HepG2 (cell line): ENCODE data around the gene RGS19. TPM values are rescaled to one million over a fixed set of nuclear protein-coding genes. Genes with fewer than 3 reads are reported as not detected.

Experiments
- AKAP8 ChIP-seq: sonication (generic); formaldehyde crosslinking; IDR thresholded peaks from 2 replicates; pipeline ENCODE4 v1.5.1; 2020; ENCODE audit warnings: mild to moderate bottlenecking, missing genetic modification reagents
- CBX1 ChIP-seq: IDR thresholded peaks from one replicate; pipeline ENCODE4 v1.6.1; 2016; ENCODE audit warnings: antibody characterized with exemption, low read depth
- CCAR2 ChIP-seq: fragments of 200-400 bp; formaldehyde crosslinking; optimal IDR thresholded peaks from 2 replicates; pipeline ENCODE3; 2018; ENCODE audit warnings: low read depth, mild to moderate bottlenecking, low read length, moderate library complexity
- CENPT ChIP-seq: sonication (generic); formaldehyde crosslinking; IDR thresholded peaks from 2 replicates; pipeline ENCODE4 v1.8.0; 2022; ENCODE audit warnings: low read depth, mild to moderate bottlenecking, moderate library complexity, missing genetic modification reagents
- LRRFIP1 ChIP-seq: sonication (generic); formaldehyde crosslinking; conservative IDR thresholded peaks from 2 replicates; pipeline ENCODE4 v1.4.0; 2020; ENCODE audit warnings: missing genetic modification reagents
- MTF1 ChIP-seq: sonication (generic); formaldehyde crosslinking; IDR thresholded peaks from 2 replicates; pipeline ENCODE4 v1.5.0; 2020; ENCODE audit warnings: missing genetic modification reagents
- MZF1 ChIP-seq: sonication (generic); formaldehyde crosslinking; IDR thresholded peaks from 2 replicates; pipeline ENCODE4 v1.8.1; 2023; ENCODE audit warnings: mild to moderate bottlenecking, missing genetic modification reagents, borderline replicate concordance
- NONO ChIP-seq, 2 experiments: fragments of 450-650 bp in 1 of 2; sonication (generic) in 1 of 2; formaldehyde crosslinking in 1 of 2; IDR thresholded peaks in 1 of 2; conservative IDR thresholded peaks in 1 of 2; 2 replicates each; pipeline versions ENCODE4 v1.6.1 to v1.8.0; 2017 to 2022; ENCODE audit warnings: mild to moderate bottlenecking in 1 of 2, missing genetic modification reagents in 1 of 2, moderate library complexity in 1 of 2
- PATZ1 ChIP-seq: sonication (generic); formaldehyde crosslinking; IDR thresholded peaks from 2 replicates; pipeline ENCODE4 v1.4.0; 2020; ENCODE audit warnings: missing genetic modification reagents
- PHF21A ChIP-seq: sonication (generic); formaldehyde crosslinking; IDR thresholded peaks from 2 replicates; pipeline ENCODE4 v1.5.0; 2020; ENCODE audit warnings: mild to moderate bottlenecking, missing genetic modification reagents
- POGZ ChIP-seq: sonication (generic); formaldehyde crosslinking; IDR thresholded peaks from 2 replicates; pipeline ENCODE4 v1.4.0; 2020; ENCODE audit warnings: mild to moderate bottlenecking, missing genetic modification reagents
- SIN3B ChIP-seq: fragments of 150-350 bp; IDR thresholded peaks from 2 replicates; pipeline ENCODE4 v1.6.1; 2014; ENCODE audit warnings: low read length
- STAT5B ChIP-seq: sonication (generic); formaldehyde crosslinking; IDR thresholded peaks from 2 replicates; pipeline ENCODE4 v1.4.0; 2020; ENCODE audit warnings: missing genetic modification reagents
- ZBTB3 ChIP-seq: sonication (generic); formaldehyde crosslinking; IDR thresholded peaks from 2 replicates; pipeline ENCODE4 v1.4.0; 2020; ENCODE audit warnings: low read depth, mild to moderate bottlenecking, moderate library complexity, missing genetic modification reagents, borderline replicate concordance
- ZFP36L2 ChIP-seq: sonication (generic); formaldehyde crosslinking; IDR thresholded peaks from 2 replicates; pipeline ENCODE4 v1.4.0; 2020; ENCODE audit warnings: missing genetic modification reagents
- ZFP90 ChIP-seq: sonication (generic); formaldehyde crosslinking; IDR thresholded peaks from 2 replicates; pipeline ENCODE4 v1.8.0; 2022; ENCODE audit warnings: missing genetic modification reagents, mild to moderate bottlenecking, inconsistent platforms, borderline replicate concordance
- ZFX ChIP-seq: sonication (generic); formaldehyde crosslinking; IDR thresholded peaks from 2 replicates; pipeline ENCODE4 v1.4.0; 2020; ENCODE audit warnings: mild to moderate bottlenecking, low read depth, missing genetic modification reagents, moderate library complexity
- ZNF281 ChIP-seq: sonication (generic); formaldehyde crosslinking; IDR thresholded peaks from 2 replicates; pipeline ENCODE4 v1.4.0; 2020; ENCODE audit warnings: missing genetic modification reagents, borderline replicate concordance
- ZNF441 ChIP-seq: sonication (generic); formaldehyde crosslinking; IDR thresholded peaks from 2 replicates; pipeline ENCODE4 v1.7.0; 2021; ENCODE audit warnings: missing genetic modification reagents, borderline replicate concordance
- ZNF605 ChIP-seq: sonication (generic); formaldehyde crosslinking; IDR thresholded peaks from 2 replicates; pipeline ENCODE4 v1.8.0; 2022; ENCODE audit warnings: mild to moderate bottlenecking, missing genetic modification reagents
- ZNF678 ChIP-seq: sonication (generic); formaldehyde crosslinking; IDR thresholded peaks from 2 replicates; pipeline ENCODE4 v1.4.0; 2020; ENCODE audit warnings: mild to moderate bottlenecking, missing genetic modification reagents
- ZNF766 ChIP-seq: sonication (generic); formaldehyde crosslinking; IDR thresholded peaks from 2 replicates; pipeline ENCODE4 v1.5.0; 2020; ENCODE audit warnings: missing genetic modification reagents, borderline replicate concordance
- polyA plus RNA-seq, 8 experiments: library from polyadenylated mRNA; depleted of rRNA in 3 of 8; stranded (reverse) in 7 of 8; unstranded in 1 of 8; fragments of >200 nt; fragmentation: Illumina TruSeq in 4 of 8; extraction: Trizol in 4 of 8; gene quantifications; 2 replicates each; pipeline versions ENCODE4 v1.2.1 to v1.2.3, GENCODE V29; 2011 to 2016; ENCODE audit warnings: low read depth in 4 of 8, missing spikeins in 1 of 8, mixed read lengths in 1 of 8; ENCODE audit not compliant: insufficient read depth in 1 of 8
- total RNA-seq, 5 experiments: library from RNA; depleted of rRNA; stranded (reverse); fragments of >200 nt; fragmentation: Illumina TruSeq; extraction: Trizol; gene quantifications; 2 replicates each; pipeline ENCODE4 v1.2.3, GENCODE V29; 2016; ENCODE audit warnings: low read depth in 1 of 5

The RGS19 gene
- total and polyA plus RNA-seq, 2 of the 13 experiments (the other 11 are each of a cell fraction or from before 2014, with no cell fraction given), result 10.7 to 11.9 TPM

DNA sequence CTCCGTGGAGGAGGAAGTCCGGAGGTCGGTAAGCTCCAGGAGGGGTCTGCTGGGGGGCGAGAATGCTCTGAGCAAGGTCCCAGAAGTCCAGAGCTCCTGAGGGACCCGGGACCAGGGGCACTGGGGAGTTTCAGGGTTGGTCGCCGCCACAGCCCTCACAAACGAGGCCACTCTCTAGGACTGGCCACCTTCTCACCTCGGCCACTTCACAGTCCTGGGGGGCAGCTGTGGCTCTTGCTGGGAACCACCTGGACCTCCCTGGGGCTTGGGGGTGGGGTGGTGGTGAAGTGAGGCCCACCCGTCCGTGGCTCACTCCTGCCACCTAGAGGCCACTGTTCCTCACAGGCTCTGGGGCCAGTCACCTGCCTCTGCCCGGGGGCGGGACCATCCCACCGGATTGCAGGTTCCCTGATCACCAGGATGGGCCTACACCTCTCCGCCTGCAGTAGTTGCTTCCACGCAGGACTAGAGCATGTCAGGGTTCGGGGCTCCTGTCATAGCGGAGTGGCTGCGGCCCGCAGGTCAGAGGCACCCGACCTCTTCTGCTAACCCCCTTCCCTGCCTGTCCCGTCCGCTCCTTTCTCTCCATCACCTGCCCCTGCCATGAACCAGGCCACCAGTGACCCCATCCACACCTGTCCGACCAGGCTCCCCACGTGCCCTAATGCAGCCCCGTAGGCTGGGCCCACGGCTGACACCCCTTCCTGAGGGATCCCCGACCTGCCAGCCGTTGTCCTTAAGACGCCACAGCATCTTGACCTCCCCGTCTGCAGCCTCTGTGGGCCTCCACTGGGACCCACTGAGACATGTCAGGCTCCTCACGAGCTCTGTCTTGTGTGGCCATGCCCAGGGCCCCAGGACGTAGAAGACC is 21.5 kb downstream of the RGS19 start (continued):
- peak; percentile 99 for TF ChIP-seq PATZ1
- TF ChIP-seq ZNF678 (CRISPR knock-in tag), result peak; percentile 51
- no peak; the same call in none of the 2 replicates for TF ChIP-seq AKAP8 (CRISPR knock-in tag)
- TF ChIP-seq PHF21A (CRISPR knock-in tag), result peak; percentile 65; the same call in 1 of the 2 replicates
- peak; percentile 60; the same call in 1 of the 2 replicates for TF ChIP-seq SIN3B
- TF ChIP-seq ZFP90 (CRISPR knock-in tag), result peak; percentile 91; the same call in 1 of the 2 replicates
- no peak for TF ChIP-seq CCAR2
- TF ChIP-seq CBX1, result peak; percentile 71
- 0 out of 2 replicates have a peak, but pooled peaks have one; percentile 12 for TF ChIP-seq STAT5B (CRISPR knock-in tag)
- TF ChIP-seq ZFX, result 0 out of 2 replicates have a peak, but pooled peaks have one; percentile 12
- no peak for TF ChIP-seq NONO (IDR thresholded peaks at IDR 0.05)
- peak; percentile 70; the same call in 1 of the 2 replicates for TF ChIP-seq NONO (CRISPR knock-in tag; conservative IDR thresholded peaks at IDR 0.05)
- no peak; the same call in 1 of the 2 replicates for TF ChIP-seq ZBTB3 (CRISPR knock-in tag)
- no peak for TF ChIP-seq CENPT (CRISPR knock-in tag)
- TF ChIP-seq ZNF441, result 0 out of 2 replicates have a peak, but pooled peaks have one; percentile 56
- TF ChIP-seq ZNF766 (CRISPR knock-in tag), result peak; percentile 30; the same call in 1 of the 2 replicates
- TF ChIP-seq ZNF605, result no peak
- TF ChIP-seq MTF1, result no peak
- TF ChIP-seq LRRFIP1 (CRISPR knock-in tag), result no peak
- TF ChIP-seq POGZ (CRISPR knock-in tag), result peak; percentile 63
- TF ChIP-seq MZF1, result no peak
- no peak for TF ChIP-seq ZFP36L2 (CRISPR knock-in tag)
- TF ChIP-seq ZNF281 (CRISPR knock-in tag), result peak; percentile 98
